Skeletal muscle cell (primary cell): Measurements from ENCODE around the gene AKIRIN2.
"Not testable (repeated sequence)": the region's sequence is repeated elsewhere in the genome, so short reads cannot be mapped to it uniquely, and the experiment has no call there.

ENCODE experiments used
- DNase-seq: peaks from one replicate; pipeline ENCODE4 v3.0.0-alpha.2; 2010; ENCODE audit warnings: low read depth
- H3K4me3 ChIP-seq: 2 replicates; pipeline ENCODE4 v1.5.1; 2011; ENCODE audit warnings: low read depth, mild to moderate bottlenecking, control low read depth, low read length, moderate library complexity

Gene AKIRIN2

GRCh38 chr6:87721311-87721710, 19.3 kb upstream of the AKIRIN2 start:
- no peak overlapping the region for H3K4me3 ChIP-seq
- no peak for DNase-seq

- H3K4me3 ChIP-seq, result no peak overlapping the region
- DNase-seq, result no peak
These were observed 16.8 kb upstream of the AKIRIN2 start for GRCh38 chr6:87718662-87719433.

- no peak overlapping the region for H3K4me3 ChIP-seq
- DNase-seq, result no peak
These were observed 15.0 kb upstream of the AKIRIN2 start for GRCh38 chr6:87716928-87717614.

DNA sequence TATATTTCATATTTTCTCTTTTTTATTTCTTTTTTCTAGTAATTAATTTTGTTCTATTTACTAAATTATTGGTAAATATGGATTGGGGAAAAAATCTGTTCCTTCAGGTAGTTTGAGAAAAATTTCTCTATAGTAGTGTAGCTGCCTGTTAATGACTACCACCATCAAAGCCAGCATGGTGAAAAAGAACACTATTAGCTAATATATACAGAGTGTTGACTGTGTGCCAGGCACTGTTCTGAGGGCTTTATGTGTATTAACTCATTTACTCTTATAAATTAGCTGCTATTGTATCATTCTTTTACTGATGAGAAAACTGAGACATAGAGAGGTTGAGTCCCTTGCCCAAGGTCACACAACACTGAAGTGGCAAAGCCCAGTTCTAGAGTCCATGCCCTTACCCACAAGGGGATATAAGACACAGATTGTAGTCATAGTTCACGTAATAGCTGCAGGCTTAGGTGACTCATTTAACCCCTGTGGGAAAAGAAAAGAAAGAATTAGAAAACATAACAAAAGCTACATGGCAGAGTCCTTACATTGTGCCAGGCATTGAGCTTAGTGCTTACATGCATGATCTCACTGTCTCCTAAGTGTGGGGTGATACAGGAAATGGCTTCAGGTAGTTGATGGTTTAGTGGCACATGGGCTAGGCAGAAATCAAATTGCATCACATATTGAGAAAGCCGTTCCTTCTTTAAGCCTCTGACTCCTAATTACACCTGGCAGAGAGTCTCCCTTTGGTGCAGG, 12.2 kb upstream of the AKIRIN2 start:
- H3K4me3 ChIP-seq, result no peak overlapping the region
- DNase-seq, result peak; percentile 85

DNA sequence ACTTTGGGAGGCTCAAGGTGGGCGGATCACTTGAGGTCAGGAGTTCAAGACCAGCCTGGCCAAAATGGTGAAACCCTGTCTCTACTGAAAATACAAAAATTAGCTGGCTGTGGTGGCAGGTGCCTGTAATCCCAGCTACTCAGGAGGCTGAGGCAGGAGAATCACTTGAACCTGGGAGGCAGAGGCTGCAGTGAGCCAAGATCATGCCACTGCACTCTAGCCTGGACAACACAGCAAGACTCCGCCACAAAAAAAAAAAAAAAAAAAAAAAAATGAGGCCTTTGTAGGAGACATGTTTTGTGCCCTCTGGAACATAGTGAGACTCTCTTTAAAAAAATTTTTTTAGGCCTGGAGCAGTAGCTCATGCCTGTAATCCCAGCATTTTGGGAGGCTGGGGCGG, 10.7 kb upstream of the AKIRIN2 start:
- not testable (repeated sequence) for H3K4me3 ChIP-seq, DNase-seq

GRCh38 chr6:87710090-87710489, 8.1 kb upstream of the AKIRIN2 start:
- no peak overlapping the region for H3K4me3 ChIP-seq
- DNase-seq, result no peak

GRCh38 chr6:87708581-87709427, 6.8 kb upstream of the AKIRIN2 start:
- H3K4me3 ChIP-seq, result not testable (repeated sequence)

DNA sequence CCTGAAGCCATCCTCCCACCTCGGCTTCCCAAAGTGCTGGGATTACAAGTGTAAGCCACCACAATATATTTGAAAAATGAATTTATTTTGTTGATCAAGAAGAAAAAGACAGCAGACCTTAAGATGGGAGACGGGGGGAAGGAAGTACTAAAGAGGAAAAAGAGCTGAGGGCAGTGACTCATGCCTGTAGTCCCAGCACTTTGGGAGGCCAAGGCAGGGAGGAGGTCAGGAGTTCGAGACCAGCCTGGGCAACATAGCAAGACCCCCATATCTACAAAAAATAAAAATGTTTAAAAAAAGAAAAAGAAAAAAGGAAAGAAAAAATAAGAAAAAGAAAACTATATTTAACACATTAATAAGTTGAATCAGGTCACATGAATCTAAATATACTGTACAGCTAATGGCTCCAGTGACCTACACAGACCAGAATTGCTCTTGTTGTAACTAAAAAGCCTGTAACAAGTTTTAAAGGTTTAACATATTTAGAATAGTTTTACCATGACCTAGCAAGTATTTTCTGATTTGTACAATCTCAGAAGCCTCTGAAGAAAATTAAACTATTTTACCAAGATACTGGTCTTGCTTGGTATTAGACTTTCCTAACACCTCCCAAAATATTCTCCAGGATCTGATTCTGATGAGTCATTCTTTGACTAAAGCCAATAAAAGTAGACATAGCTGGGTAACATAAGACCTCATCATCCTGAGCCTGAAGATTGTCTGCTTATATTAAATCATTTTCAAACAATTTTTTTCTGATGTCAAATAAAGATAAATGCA, 4.3 kb upstream of the AKIRIN2 start:
- no peak overlapping the region for H3K4me3 ChIP-seq
- DNase-seq, result no peak

More at GRCh38 chr6:87708581-87709427, 6.8 kb upstream of the AKIRIN2 start:
- DNase-seq, result not testable (repeated sequence)

- H3K4me3 ChIP-seq, result no peak overlapping the region
- DNase-seq, result no peak
These were observed 3.1 kb upstream of the AKIRIN2 start for GRCh38 chr6:87705070-87705691.

- not testable (repeated sequence) for DNase-seq
- peak overlapping the region; percentile 95 for H3K4me3 ChIP-seq
These were observed 1.0 kb upstream of the AKIRIN2 start for GRCh38 chr6:87703039-87703438.

- H3K4me3 ChIP-seq, result peak overlapping the region; percentile 95
- peak; percentile 42 for DNase-seq
These were observed 534 bp upstream of the AKIRIN2 start for GRCh38 chr6:87702589-87702945.

GRCh38 chr6:87701344-87701675, 723 bp downstream of the AKIRIN2 start:
- H3K4me3 ChIP-seq, result peak overlapping the region; percentile 95
- DNase-seq, result no peak

DNA sequence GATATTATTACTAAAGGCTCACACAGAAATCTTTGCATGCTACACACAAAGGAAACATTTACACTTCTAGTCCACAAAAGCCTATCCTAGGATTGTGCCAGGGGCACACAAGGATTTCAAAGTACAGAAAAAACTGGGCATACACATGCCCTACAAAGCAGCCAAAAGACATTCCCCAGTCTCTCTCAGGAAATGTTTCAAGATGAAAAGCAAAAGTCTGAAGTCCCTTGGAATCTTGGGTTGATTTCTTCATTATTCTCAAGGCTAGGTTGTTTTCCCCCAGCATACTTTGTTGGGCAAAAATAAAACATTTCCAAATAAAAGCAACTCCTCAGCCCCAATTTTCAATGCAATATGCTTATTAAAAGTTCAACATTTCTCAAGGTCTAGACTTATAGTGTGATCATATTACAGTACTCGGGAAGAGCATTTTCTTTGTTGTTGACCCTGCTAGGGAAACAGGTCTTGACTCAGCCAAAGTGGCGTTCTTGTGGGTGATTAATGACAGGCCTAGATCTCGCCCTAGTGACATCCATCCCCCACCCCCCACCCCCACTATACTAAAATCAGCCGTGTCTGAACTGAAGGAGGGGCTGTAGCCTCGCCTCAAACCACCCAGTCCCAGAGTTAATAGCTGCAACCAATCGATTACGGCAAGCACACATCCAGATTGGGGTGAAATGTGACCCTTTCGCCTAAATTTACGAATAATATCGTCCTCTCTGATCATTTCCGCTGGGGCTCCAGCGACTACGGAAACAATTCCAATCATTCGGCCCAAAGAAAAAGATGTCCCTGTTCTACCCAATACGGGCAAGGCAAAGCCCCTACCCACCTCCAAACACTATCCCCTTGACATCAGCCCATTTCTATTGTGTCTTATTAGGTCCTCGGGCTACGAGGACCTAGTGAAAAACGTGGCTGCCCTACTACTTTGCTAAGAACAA, 1.4 kb downstream of the AKIRIN2 start:
- peak overlapping the region; percentile 95 for H3K4me3 ChIP-seq
- DNase-seq, result peak; percentile 37

- DNase-seq, result no peak
- peak overlapping the region; percentile 95 for H3K4me3 ChIP-seq
These were observed 2.5 kb downstream of the AKIRIN2 start for GRCh38 chr6:87699576-87699975.

DNA sequence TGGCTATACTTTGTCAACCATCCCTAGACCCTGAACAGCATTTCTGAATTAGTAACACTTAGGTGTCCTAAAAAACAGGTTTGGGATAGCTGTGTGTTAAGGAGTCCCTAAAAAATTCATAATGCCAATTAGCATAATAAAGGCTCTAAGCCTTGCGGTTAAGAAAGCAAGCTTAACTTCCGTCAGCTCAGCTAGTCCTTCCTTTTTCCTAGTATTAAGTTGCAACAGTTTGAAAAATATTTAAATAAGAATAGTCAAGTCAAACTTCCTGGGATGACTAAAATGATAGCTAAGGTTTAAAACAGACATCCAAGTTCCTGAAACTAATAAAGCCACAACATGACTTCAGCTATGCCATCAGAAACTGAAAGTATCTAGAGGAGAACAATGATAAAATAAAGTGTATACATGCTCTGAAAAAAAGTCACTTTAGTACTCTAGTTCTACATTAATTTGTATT, 3.5 kb downstream of the AKIRIN2 start:
- no peak for DNase-seq
- peak overlapping the region; percentile 95 for H3K4me3 ChIP-seq

DNA sequence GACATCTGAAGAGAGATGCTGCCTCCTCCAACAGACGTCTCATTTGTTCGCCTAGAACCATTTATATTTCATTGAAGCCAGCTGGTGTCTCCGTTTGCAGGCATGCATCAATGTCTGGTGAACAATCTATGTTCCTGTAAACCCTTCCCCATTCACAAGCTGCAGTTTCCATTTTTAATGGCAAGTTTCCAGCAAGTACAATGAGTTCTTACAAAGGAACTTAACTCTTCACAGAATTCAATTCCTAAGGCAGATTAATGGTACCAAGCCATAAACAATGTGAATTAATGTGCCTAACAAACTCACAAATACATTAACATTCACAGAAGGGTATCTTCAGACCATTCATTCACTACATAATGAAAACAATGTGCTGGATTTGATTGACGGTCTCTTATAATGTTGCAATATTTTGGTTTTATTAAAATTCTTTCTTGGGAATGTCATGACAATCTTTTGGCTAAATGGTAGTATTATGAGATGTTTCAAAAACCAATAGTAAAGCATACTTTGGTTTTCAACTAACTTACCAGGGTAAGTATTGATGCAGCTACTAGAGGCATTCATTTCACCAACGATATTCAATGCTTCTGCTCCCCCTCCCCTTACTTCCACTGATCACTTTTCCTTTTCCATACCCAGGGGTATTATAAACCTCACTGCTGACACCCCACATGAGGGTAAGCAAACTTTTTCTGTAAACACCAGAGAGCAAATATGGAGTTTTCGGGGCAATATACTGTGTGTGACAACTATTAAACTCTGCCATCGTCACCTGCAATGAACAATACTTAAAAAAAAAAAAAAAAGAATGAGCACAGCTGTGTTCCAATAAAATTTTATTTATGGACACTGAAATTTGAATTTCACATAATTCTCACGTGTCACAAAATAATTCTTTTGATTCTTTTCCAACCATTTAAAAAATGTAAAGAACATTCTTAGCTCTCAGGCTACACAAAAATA, 4.2 kb downstream of the AKIRIN2 start:
- DNase-seq, result peak; percentile 89
- peak overlapping the region; percentile 95 for H3K4me3 ChIP-seq
